K562 (cell line): ENCODE measurements around the gene FAM174C. TPM values are rescaled to one million over a fixed set of nuclear protein-coding genes. Genes with fewer than 3 reads are reported as not detected.

Experiments used
- CBFB ChIP-seq: sonication (generic); formaldehyde crosslinking; IDR thresholded peaks from 2 replicates; pipeline ENCODE4 v1.4.0; 2020; ENCODE audit warnings: mild to moderate bottlenecking, missing genetic modification reagents
- CBX3 ChIP-seq, 2 experiments: IDR thresholded peaks; 1 replicate in 1 of 2; 2 replicates in 1 of 2; pipeline ENCODE4 v1.6.1; 2012; ENCODE audit warnings: inconsistent platforms in 2 of 2, low read length in 2 of 2, borderline replicate concordance in 1 of 2, control low read depth in 1 of 2
- CHAMP1 ChIP-seq: fragments of 450-650 bp; IDR thresholded peaks from 2 replicates; pipeline ENCODE4 v1.6.1; 2016; ENCODE audit warnings: mild to moderate bottlenecking
- ETV1 ChIP-seq: fragments of 450-650 bp; conservative IDR thresholded peaks from 2 replicates; pipeline ENCODE4 v1.6.1; 2016; ENCODE audit warnings: missing genetic modification characterization, control low read depth, low read depth, missing compliant biosample characterization
- HIVEP1 ChIP-seq: fragments of 250-450 bp; sonication (Bioruptor Pico); IDR thresholded peaks from 2 replicates; pipeline ENCODE4 v1.4.0; 2020; ENCODE audit warnings: mild to moderate bottlenecking
- PATZ1 ChIP-seq: fragments of 250-450 bp; sonication (Bioruptor Pico); IDR thresholded peaks from 2 replicates; pipeline ENCODE4 v1.5.0; 2020; ENCODE audit warnings: mild to moderate bottlenecking, borderline replicate concordance
- POLR2AphosphoS5 ChIP-seq: IDR thresholded peaks from 2 replicates; pipeline ENCODE4 v1.6.1; 2011; ENCODE audit warnings: mild to moderate bottlenecking, low read depth, low read length, moderate library complexity; ENCODE audit not compliant: control insufficient read depth, insufficient read depth
- POLR2G ChIP-seq: fragments of 200-400 bp; formaldehyde crosslinking; IDR thresholded peaks from 2 replicates; pipeline ENCODE4 v1.6.1; 2017; ENCODE audit warnings: low read depth, mild to moderate bottlenecking, antibody characterized with exemption, low read length, moderate library complexity
- RNF2 ChIP-seq: sonication (generic); IDR thresholded peaks from 2 replicates; pipeline ENCODE4 v1.6.1; 2016
- SAFB ChIP-seq: fragments of 200-400 bp; formaldehyde crosslinking; IDR thresholded peaks from 2 replicates; pipeline ENCODE4 v1.6.1; 2017; ENCODE audit warnings: low read depth, low read length, borderline replicate concordance
- TEAD4 ChIP-seq, 2 experiments: sonication (generic) in 1 of 2; formaldehyde crosslinking in 1 of 2; IDR thresholded peaks; 2 replicates each; pipeline versions ENCODE4 v1.6.1 to v1.8.0; 2012 to 2022; ENCODE audit warnings: borderline replicate concordance in 1 of 2, inconsistent platforms in 1 of 2, low read length in 1 of 2, mild to moderate bottlenecking in 1 of 2, missing genetic modification reagents in 1 of 2
- VEZF1 ChIP-seq: fragments of 200-800 bp; sonication (Bioruptor generic); IDR thresholded peaks from 2 replicates; pipeline ENCODE4 v1.6.1; 2017; ENCODE audit warnings: missing genetic modification characterization, missing compliant biosample characterization
- XRCC3 ChIP-seq: fragments of 450-650 bp; IDR thresholded peaks from 2 replicates; pipeline ENCODE4 v1.6.1; 2017; ENCODE audit warnings: mild to moderate bottlenecking, moderate library complexity
- ZBTB7A ChIP-seq: IDR thresholded peaks from 2 replicates; pipeline ENCODE4 v1.6.1; 2011; ENCODE audit warnings: low read depth, mild to moderate bottlenecking, low read length, moderate library complexity, borderline replicate concordance; ENCODE audit not compliant: control insufficient read depth
- ZC3H8 ChIP-seq: fragments of 450-650 bp; IDR thresholded peaks from 2 replicates; pipeline ENCODE4 v1.6.1; 2017
- ZFX ChIP-seq: sonication (generic); formaldehyde crosslinking; IDR thresholded peaks from 2 replicates; pipeline ENCODE4 v1.8.0; 2022; ENCODE audit warnings: mild to moderate bottlenecking, missing genetic modification reagents, moderate library complexity
- ZNF589 ChIP-seq: fragments of 200-800 bp; sonication (Bioruptor generic); IDR thresholded peaks from 2 replicates; pipeline ENCODE4 v1.6.1; 2016; ENCODE audit warnings: low read depth, missing genetic modification characterization, missing compliant biosample characterization
- ZNF644 ChIP-seq: fragments of 200-800 bp; sonication (Bioruptor generic); IDR thresholded peaks from 2 replicates; pipeline ENCODE4 v1.6.1; 2016; ENCODE audit warnings: low read depth, missing genetic modification characterization, missing compliant biosample characterization
- polyA plus RNA-seq, 8 experiments: library from polyadenylated mRNA; depleted of rRNA in 4 of 8; stranded (reverse) in 5 of 8; unstranded in 3 of 8; fragments of >200 nt; fragmentation: Nextera tagmentation in 2 of 8; fragmentation: Illumina TruSeq in 1 of 8; extraction: Ambion mirVana in 2 of 8; extraction: Trizol in 1 of 8; gene quantifications; 2 replicates each; pipeline versions ENCODE4 v1.2.1 to v1.2.3, GENCODE V29; 2011 to 2014; ENCODE audit warnings: inconsistent platforms in 1 of 8, missing spikeins in 1 of 8
- total RNA-seq, 7 experiments: library from RNA; depleted of rRNA in 6 of 7; stranded (reverse); fragments of >200 nt in 6 of 7; fragmentation: Illumina TruSeq in 2 of 7; extraction: Trizol in 2 of 7; gene quantifications; 2 replicates each; pipeline versions ENCODE4 v1.2.1 to v1.2.3, GENCODE V29; 2011 to 2021; ENCODE audit warnings: low replicate concordance in 1 of 7
- TF ChIP-seq, protein P1 (sequence below): fragments of 250-450 bp; sonication (Bioruptor Pico); IDR thresholded peaks from 2 replicates; pipeline ENCODE4 v1.8.0; 2021; ENCODE audit warnings: moderate library complexity, mild to moderate bottlenecking, inconsistent platforms
- TF ChIP-seq, protein P2 (sequence below), 2 experiments: fragments of 200-800 bp in 1 of 2; sonication (Bioruptor generic) in 1 of 2; sonication (generic) in 1 of 2; formaldehyde crosslinking in 1 of 2; IDR thresholded peaks in 1 of 2; conservative IDR thresholded peaks in 1 of 2; 2 replicates each; pipeline versions ENCODE4 v1.5.0 to v1.6.1; 2016 to 2020; ENCODE audit warnings: missing compliant biosample characterization in 1 of 2, missing genetic modification characterization in 1 of 2, missing genetic modification reagents in 1 of 2

FAM174C gene
- total and polyA plus RNA-seq, 9 of the 15 experiments (the other 6 are each of a cell fraction or from before 2014, with no cell fraction given), result 0.66 to 89.6 (median 20.3) TPM

DNA sequence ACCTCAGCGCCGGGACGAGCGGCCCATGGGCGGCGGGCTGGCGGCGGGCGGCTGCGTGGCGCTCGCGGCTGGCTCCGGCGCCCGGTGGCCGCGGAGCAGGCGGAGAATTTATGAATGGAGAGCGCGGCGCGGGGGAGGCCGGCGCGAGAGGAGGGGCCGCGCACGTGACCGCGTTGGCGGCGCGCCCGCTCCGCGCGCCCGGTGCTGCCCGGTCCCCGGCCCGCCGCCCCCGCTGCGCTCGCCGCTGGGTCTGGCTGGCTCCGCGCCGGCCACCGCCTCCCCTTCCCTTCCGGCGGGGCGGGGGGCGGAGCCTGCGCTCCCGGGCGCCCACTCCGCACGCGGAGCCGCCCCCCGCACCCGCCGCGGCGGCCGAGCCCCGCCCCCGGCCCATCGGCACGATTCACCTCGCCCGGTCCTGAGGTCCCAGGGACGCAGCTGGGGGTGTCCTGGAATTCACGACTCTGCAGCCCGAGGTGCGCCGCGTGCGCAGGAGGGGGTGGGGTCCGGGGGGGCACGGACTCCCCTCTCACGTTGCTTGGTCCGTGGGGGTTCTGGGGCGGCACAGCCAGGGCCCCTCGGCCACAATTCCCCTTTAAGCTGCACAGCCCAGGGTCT, 37.5 kb upstream of the FAM174C start, which contains the start of gene CBARP (continued):
- TF ChIP-seq ZNF644 (tag) (no peak), XRCC3 (no peak), ZFX (no peak), RNF2 (no peak), HIVEP1 (CRISPR knock-in tag) (no peak), CBX3 (IDR thresholded peaks at IDR 0.05; ENCODE audit: borderline replicate concordance in 1 of 2, low read length in 2 of 2) (no peak), ETV1 (tag) (no peak), ZC3H8 (no peak), TEAD4 (IDR thresholded peaks at IDR 0.05; ENCODE audit: low read length) (no peak), TEAD4 (CRISPR knock-in tag; IDR thresholded peaks at IDR 0.05; ENCODE audit: borderline replicate concordance) (no peak), POLR2AphosphoS5 (no peak), ZNF589 (CRISPR knock-in tag) (no peak), PATZ1 (CRISPR knock-in tag) (no peak), ZBTB7A (peak; percentile 54; the same call in 1 of the 2 replicates), SAFB (no peak), CHAMP1 (no peak), VEZF1 (peak; percentile 82), POLR2G (peak; percentile 27; the same call in 1 of the 2 replicates), CBFB (CRISPR knock-in tag) (no peak)
- TF ChIP-seq, protein P1, sequence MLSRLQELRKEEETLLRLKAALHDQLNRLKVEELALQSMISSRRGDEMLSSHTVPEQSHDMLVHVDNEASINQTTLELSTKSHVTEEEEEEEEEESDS (CRISPR knock-in tag), result no peak
- TF ChIP-seq, protein P2, sequence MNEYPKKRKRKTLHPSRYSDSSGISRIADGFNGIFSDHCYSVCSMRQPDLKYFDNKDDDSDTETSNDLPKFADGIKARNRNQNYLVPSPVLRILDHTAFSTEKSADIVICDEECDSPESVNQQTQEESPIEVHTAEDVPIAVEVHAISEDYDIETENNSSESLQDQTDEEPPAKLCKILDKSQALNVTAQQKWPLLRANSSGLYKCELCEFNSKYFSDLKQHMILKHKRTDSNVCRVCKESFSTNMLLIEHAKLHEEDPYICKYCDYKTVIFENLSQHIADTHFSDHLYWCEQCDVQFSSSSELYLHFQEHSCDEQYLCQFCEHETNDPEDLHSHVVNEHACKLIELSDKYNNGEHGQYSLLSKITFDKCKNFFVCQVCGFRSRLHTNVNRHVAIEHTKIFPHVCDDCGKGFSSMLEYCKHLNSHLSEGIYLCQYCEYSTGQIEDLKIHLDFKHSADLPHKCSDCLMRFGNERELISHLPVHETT (CRISPR knock-in tag; conservative IDR thresholded peaks at IDR 0.05 in 1 of 2, IDR thresholded peaks at IDR 0.05 in 1 of 2), result peak in 1 of 2 experiments; percentile 98; a peak in 2 of 4 replicates
